ENCODE results near the gene OR2V1.
"Not testable (repeated sequence)": the region's sequence is repeated elsewhere in the genome, so short reads cannot be mapped to it uniquely, and the experiment has no call there.

The OR2V1 gene

GRCh38 chr5:181160755-181161533 is 30.0 kb upstream of the OR2V1 start:
- DNase-seq = peak in 54 of 56 donors; percentile 7 to 91 (median 69)

- peak in 48 of 56 donors; percentile 5 to 80 (median 39) for DNase-seq
These were observed 29.3 kb upstream of the OR2V1 start for GRCh38 chr5:181160152-181160754.

- DNase-seq = peak in 54 of 56 donors; percentile 10 to 94 (median 76)
These were observed 28.6 kb upstream of the OR2V1 start for GRCh38 chr5:181159286-181160151.

DNA sequence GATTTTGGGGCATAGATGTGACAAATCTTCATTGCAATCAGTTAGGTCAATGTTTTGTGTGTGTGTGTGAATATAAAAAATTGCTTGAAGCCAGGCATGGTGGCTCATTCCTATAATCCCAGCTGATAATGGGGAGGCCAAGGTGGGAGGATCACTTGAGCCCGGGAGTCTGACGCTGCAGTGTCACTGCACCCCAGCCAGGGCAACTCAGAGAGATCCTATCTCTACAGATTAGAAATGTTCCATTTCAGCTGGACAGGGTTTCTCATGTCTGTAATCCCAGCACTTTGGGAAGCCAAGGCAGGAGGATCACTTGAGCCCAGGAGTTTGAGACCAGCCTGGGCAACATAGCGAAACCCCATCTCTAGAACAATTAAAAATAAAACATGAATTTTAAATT is 27.9 kb upstream of the OR2V1 start:
- no peak for DNase-seq

DNA sequence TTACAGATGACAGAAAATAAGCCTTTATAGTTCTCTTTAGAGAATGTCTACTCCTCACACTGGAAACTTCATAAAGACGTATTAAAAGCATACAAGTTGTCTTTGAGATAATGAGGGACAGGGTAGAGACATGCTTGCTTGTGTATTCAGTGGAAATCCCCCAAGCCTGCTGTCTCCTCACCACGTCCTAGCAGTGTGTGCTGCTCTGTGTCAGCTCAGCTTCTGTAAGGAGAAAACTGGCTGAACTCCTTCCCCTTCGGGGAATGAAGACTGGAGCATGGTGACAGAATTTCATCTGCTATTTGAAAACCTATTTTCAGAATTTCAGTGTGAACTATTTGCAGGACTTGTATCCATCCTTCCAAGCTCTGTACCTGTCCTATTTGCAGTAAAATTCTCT is 25.8 kb upstream of the OR2V1 start:
- DNase-seq = no peak

DNA sequence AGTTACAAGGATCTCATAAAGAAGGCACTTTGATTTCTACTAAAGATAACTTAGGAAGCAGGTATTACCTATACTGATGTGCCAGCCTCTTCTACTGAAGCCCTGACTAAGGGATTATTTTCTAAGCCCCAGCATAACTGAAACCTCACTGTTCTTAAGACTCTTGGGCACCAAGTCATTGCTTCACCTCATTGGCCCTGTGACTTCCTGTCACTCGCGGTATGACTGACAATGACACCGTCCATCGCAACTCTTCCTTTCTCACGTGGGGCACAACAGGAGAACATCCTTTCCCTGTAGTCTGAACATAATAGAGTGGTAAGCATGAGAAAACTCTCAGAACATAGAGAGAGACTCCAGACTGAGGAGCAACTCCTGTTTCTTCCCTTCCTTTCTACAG is 22.8 kb upstream of the OR2V1 start:
- DNase-seq = no peak

GRCh38 chr5:181152406-181152805 is 21.4 kb upstream of the OR2V1 start:
- no peak for DNase-seq

DNA sequence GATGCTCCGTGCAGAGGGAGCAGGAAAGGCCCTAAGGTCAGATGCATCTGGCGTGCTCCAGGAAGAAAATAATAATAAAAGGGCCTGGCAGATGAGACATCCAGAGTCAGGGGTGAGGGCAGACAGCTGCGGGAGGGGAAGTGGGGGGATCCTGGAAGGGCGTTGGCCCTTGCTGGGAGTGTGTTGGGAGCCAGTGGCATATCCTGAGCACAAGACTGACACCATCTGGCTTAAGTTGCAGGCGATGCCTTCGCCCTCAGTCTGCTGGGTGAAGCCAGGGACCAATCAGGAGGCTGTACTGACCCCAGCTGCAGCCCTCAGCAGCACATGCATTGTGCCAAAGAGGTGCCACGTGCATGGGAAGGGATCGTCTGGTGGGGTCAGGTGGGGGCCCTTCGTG is 20.2 kb upstream of the OR2V1 start:
- no peak for DNase-seq

DNA sequence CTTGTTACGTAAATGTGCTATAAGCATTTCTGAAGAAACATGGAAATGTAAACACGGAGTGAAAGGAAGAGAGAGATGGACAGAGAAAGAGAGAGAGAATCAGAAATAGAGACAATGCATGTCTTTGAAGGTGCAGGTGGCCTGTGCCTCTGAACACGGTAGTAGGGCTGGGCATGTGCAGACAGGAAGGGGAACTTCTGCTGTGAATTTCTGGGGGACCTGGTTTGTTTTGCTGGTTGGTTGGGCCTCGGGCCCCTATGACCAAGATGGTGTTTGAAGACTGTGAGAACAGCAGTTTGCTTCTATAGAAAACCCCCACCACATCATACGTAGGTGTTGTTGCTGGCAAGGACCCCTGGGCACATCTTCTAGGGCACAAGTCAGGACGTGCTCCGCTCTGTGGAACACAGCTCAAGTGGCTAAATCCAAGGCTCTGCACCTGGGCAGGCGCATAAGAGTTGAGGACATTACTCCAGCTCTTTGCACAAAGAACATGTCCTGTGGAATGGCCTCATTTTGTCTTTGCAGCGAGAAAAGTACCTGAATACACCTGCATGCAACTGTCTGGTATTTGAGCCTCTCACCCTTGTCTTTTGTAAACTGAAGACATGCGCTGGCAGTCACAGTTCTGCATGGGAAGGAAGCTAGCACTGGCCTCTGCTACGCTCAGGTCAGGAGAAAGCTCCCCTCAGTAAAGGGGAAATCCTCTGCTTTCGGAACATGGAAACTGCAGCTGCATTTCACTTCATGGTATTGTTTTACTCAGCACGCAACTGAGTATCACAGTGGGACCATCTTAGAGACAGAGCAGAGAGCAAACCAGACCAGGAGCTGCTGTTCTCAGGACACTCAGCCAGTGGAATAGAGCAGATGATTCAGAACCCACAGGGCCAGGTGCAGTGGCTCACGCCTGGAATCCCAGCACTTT is 19.1 kb upstream of the OR2V1 start:
- DNase-seq = no peak

DNA sequence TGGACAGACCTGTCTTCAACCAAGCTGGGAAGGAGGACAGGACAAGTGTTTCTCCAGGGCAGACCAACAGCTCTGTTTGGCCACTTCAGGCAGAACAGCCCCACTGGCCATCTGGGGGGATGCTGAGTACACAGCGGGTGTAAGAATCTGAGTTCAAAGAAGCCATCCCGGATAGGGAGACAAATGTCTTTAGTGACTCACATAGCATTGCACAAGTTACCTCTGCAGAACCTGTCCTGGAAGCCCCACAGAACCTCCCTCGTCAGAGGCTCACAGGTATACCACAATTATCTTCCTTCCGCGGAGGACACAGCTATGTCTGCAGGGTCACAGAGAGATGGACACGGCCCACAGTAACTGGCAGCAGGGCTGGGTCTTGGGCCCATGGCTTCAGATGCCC is 18.4 kb upstream of the OR2V1 start:
- no peak for DNase-seq

- DNase-seq = not testable (repeated sequence)
These were observed 16.1 kb upstream of the OR2V1 start, which contains the start of gene OR2V2 for GRCh38 chr5:181146927-181147636. OR2V2 (plus strand) TSS chr5:181147586; CDS start chr5:181154943, 7,357 bp downstream.

DNA sequence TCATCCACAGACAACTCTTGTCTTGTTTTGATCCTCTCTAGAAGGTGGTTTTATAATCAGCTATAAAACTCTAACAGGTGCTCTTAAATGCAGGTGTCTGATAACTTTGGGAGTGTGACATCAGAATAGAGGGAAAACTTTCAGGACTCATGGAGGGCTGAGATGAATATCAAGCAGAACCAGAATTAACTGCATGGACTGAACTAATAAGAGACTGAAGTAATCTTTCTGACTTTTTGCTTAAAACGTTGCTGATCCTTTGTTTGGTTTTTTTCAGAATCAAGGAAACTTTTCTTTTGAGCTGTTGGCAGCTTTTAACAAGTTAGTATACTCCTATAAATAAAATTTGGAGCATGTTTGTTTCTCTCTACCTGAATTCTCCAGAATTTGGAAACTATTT is 14.2 kb upstream of the OR2V1 start:
- DNase-seq = no peak

GRCh38 chr5:181142054-181142453 is 11.1 kb upstream of the OR2V1 start:
- DNase-seq = no peak

DNA sequence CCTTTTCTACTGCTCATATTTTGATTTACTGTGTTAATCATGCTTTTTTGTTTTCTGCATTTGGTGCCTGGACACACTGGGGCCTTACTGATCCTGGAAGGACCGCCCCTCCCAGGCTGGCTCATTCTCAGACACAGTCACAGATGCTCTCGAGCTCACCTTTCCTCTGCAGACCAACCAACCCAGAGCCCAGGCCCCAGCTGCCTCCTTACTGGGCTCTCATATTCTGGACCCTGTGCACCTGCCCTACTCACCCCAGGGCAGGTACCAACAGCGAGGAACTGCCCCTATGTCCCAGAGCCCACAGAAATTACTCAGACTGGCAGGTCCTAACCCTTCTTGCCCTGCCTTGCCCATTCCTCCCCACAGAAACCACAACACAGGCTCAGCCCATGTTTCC is 9.8 kb upstream of the OR2V1 start:
- DNase-seq = no peak

GRCh38 chr5:181138258-181138657 is 7.3 kb upstream of the OR2V1 start:
- DNase-seq = no peak

GRCh38 chr5:181136361-181136955 is 5.5 kb upstream of the OR2V1 start:
- no peak for DNase-seq

DNA sequence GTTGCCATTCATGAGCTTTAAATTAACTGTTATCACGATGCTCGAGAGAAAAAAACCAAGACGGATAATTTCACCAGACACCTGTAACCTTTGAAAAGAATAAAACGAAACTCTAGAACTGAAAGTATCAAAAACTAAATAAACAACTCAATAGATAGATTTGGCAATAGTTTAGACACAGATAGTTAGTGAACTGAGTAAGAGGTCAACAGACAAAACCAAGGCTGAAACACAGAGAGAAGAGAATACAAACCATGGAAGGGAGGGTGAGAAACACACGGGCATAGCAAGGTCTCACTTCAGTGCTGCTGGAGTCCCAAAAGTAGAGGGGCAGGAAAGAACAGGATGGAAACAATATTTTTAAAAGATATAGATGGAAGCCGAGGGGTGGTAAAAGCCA is 3.3 kb upstream of the OR2V1 start:
- no peak for DNase-seq

DNA sequence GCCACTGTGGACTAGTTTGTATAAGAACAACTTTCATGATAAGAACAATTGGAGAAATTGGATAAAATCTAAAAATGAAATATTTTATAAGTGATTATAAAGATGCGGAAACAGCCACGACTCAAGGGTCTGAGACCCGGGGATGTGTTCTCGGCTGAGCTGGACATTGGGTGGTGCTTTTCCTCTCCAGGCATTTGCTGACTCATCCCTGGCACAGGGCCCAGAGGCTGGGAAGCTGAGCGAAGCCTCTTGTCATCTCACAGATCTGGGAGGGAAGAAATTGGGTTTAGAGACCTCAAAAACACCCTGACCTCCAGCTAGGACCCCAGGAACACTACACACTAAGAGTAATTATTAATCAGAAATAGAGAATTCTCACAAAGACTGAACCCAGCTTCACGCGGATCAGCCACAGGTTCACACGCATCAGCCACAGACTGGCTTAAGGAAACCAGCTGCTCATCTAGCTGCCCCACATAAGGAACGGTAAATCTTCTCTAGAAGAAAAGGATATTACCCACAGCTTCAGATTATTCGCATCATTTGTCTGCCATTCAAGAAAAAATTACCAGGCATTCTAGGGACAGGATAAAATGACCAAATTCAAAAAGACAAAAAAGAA is 2.8 kb upstream of the OR2V1 start:
- DNase-seq = peak in 6 of 56 donors; percentile 1 to 39 (median 8)

- no peak for DNase-seq
These were observed 2.1 kb upstream of the OR2V1 start for GRCh38 chr5:181133083-181133482.
